Liver (tissue), 9 donors: ENCODE measurements around the gene PFKL. TPM values are rescaled to one million over a fixed set of nuclear protein-coding genes. Genes with fewer than 3 reads are reported as not detected.

Source experiments
- DNase-seq: peaks from one replicate; pipeline ENCODE4 v3.0.0-alpha.2; 2017; ENCODE audit warnings: low spot score
- H3K27ac ChIP-seq, 2 donors: one replicate each; pipeline ENCODE4 v1.7.0; 2013; ENCODE audit warnings: inconsistent platforms in 2 of 2, low read length in 2 of 2, control low read depth in 1 of 2, low read depth in 1 of 2, mild to moderate bottlenecking in 1 of 2
- H3K27me3 ChIP-seq, 4 donors: one replicate each; pipeline versions ENCODE4 v1.6.1 to v1.7.0; 2013; ENCODE audit warnings: low read length in 3 of 4, inconsistent platforms in 1 of 4, mild to moderate bottlenecking in 1 of 4, moderate library complexity in 1 of 4; ENCODE audit not compliant: control insufficient read depth in 4 of 4, insufficient read depth in 4 of 4
- H3K36me3 ChIP-seq, 4 donors: one replicate each; pipeline versions ENCODE4 v1.6.1 to v1.7.0; 2013; ENCODE audit warnings: low read length in 3 of 4, mild to moderate bottlenecking in 3 of 4, low read depth in 1 of 4, moderate library complexity in 1 of 4; ENCODE audit not compliant: control insufficient read depth in 4 of 4, insufficient read depth in 3 of 4
- H3K4me1 ChIP-seq, 4 donors: one replicate each; pipeline versions ENCODE4 v1.6.1 to v1.7.0; 2013; ENCODE audit warnings: low read length in 3 of 4, mild to moderate bottlenecking in 3 of 4, moderate library complexity in 1 of 4; ENCODE audit not compliant: control insufficient read depth in 4 of 4, insufficient read depth in 4 of 4
- H3K4me3 ChIP-seq, 3 donors: one replicate each; pipeline versions ENCODE4 v1.6.1 to v1.7.0; 2013; ENCODE audit warnings: low read length in 3 of 3, control low read depth in 1 of 3, low read depth in 1 of 3, mild to moderate bottlenecking in 1 of 3
- H3K9ac ChIP-seq, 2 donors: one replicate each; pipeline ENCODE4 v1.7.0; 2013; ENCODE audit warnings: low read length in 2 of 2, mild to moderate bottlenecking in 2 of 2, moderate library complexity in 2 of 2, control low read depth in 1 of 2, low read depth in 1 of 2
- H3K9me3 ChIP-seq, 4 donors: one replicate each; pipeline versions ENCODE4 v1.6.1 to v1.7.0; 2013; ENCODE audit warnings: low read length in 3 of 4; ENCODE audit not compliant: control insufficient read depth in 4 of 4
- NR2F2 ChIP-seq: IDR thresholded peaks from 2 replicates; pipeline ENCODE4 v1.6.1; 2016; ENCODE audit warnings: antibody characterized with exemption
- RAD21 ChIP-seq, 2 donors: IDR thresholded peaks; 2 replicates each; pipeline ENCODE4 v1.6.1; 2016; ENCODE audit warnings: antibody characterized with exemption in 2 of 2, mild to moderate bottlenecking in 2 of 2
- RXRA ChIP-seq, 2 donors: IDR thresholded peaks; 2 replicates each; pipeline ENCODE4 v1.6.1; 2017 to 2018; ENCODE audit warnings: antibody characterized with exemption in 2 of 2, mild to moderate bottlenecking in 1 of 2
- TAF1 ChIP-seq: conservative IDR thresholded peaks from 2 replicates; pipeline ENCODE4 v1.6.1; 2016; ENCODE audit warnings: antibody characterized with exemption, mild to moderate bottlenecking
- YY1 ChIP-seq: IDR thresholded peaks from 2 replicates; pipeline ENCODE4 v1.6.1; 2016; ENCODE audit warnings: antibody characterized with exemption, mild to moderate bottlenecking
- WGBS: extraction: QIAGEN DNeasy Blood & Tissue Kit; methylation state at CpG from one replicate; pipeline ENCODE4 v1.1.7; 2013; 5-methylcytosine and 5-hydroxymethylcytosine counted together
- polyA plus RNA-seq, 2 donors: library from polyadenylated mRNA; stranded (reverse) in 1 of 2; unstranded in 1 of 2; fragments of 200-250 nt in 1 of 2; fragments of >200 nt in 1 of 2; fragmentation: Nextera tagmentation in 1 of 2; extraction: Ambion mirVana in 1 of 2; gene quantifications; one replicate each; pipeline versions ENCODE4 v1.2.1 to v1.2.3, GENCODE V29; 2013 to 2015
- total RNA-seq, 2 donors: library from RNA; depleted of rRNA; stranded (reverse); fragments of >200 nt; gene quantifications; one replicate each; pipeline ENCODE4 v1.2.3, GENCODE V29; 2014
- TF ChIP-seq, protein P1 (sequence below): fragments of 150-350 bp; IDR thresholded peaks from 2 replicates; pipeline ENCODE4 v1.5.1; 2017; ENCODE audit warnings: improper control_type of control experiment, low read depth, low read length; ENCODE audit not compliant: missing input control
- TF ChIP-seq, protein P2 (sequence below): IDR thresholded peaks from 2 replicates; pipeline ENCODE4 v1.6.1; 2016; ENCODE audit warnings: antibody characterized with exemption
- TF ChIP-seq, protein P3 (sequence below): IDR thresholded peaks from 2 replicates; pipeline ENCODE4 v1.6.1; 2016; ENCODE audit warnings: antibody characterized with exemption, mild to moderate bottlenecking
- TF ChIP-seq, protein P4 (sequence below): IDR thresholded peaks from 2 replicates; pipeline ENCODE4 v1.6.1; 2016; ENCODE audit warnings: antibody characterized with exemption
- donor health status: healthy.
- donor health status: healthy.
- donor health status: healthy.
- donor health status: healthy.
- donor health status: healthy.

Gene PFKL
- total and polyA plus RNA-seq, 4 donors, result 48.1 to 98.4 (median 81.0) TPM

DNA sequence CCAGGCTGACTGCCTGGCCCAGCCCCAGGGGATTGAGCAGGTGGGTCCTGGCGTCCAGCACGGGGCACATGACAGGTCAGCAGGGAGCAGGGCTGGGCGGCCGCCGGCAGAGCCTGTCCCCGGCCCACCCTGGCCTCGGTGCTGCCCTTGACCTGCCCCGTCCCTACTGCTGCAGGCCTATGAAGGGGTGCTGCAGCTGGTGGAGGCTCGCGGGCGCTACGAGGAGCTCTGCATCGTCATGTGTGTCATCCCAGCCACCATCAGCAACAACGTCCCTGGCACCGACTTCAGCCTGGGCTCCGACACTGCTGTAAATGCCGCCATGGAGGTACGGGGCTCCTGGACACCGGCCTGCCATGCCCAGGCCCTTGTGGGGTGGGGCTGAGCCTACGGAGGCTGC, 23.7 kb downstream of the PFKL start (continued):
- TF ChIP-seq, protein P1, sequence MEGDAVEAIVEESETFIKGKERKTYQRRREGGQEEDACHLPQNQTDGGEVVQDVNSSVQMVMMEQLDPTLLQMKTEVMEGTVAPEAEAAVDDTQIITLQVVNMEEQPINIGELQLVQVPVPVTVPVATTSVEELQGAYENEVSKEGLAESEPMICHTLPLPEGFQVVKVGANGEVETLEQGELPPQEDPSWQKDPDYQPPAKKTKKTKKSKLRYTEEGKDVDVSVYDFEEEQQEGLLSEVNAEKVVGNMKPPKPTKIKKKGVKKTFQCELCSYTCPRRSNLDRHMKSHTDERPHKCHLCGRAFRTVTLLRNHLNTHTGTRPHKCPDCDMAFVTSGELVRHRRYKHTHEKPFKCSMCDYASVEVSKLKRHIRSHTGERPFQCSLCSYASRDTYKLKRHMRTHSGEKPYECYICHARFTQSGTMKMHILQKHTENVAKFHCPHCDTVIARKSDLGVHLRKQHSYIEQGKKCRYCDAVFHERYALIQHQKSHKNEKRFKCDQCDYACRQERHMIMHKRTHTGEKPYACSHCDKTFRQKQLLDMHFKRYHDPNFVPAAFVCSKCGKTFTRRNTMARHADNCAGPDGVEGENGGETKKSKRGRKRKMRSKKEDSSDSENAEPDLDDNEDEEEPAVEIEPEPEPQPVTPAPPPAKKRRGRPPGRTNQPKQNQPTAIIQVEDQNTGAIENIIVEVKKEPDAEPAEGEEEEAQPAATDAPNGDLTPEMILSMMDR, result no peak

DNA sequence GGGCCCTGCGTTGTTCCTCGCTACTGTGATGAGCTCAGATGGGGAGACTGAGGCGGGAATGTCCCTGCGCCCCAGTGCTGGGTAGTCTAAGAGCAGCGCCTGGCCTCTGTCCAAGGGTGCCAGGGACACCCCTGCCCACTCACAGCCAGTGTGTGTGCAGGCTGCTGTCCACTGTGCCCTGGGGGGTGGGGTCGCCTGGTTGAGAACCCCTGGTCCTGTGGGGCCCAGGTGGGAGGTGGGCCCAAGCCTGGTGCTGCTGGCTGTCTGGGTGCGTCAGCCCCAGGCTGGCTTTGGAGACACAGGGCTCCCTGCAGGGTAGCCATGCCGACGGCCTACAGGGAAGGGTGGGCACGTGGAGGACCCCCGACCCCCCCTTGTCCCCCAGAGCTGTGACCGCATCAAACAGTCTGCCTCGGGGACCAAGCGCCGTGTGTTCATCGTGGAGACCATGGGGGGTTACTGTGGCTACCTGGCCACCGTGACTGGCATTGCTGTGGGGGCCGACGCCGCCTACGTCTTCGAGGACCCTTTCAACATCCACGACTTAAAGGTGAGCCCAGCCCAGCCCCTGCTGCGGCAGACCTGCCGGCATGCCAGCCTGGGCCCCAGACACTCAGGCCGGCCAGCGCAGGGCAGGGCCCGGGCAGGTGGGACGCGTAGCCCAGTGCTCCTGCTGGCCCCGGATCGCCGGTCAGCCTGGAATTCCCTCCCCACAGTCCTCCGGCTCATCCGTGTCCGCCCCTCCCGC, 24.4 kb downstream of the PFKL start:
- DNase-seq, result no peak

More for the DNA sequence above, 24.4 kb downstream of the PFKL start:
- H3K9me3 ChIP-seq, result no peaks in the 10 kb centered on the region
- no peaks in the 10 kb centered on the region for H3K4me1 ChIP-seq
- TF ChIP-seq, protein P2, sequence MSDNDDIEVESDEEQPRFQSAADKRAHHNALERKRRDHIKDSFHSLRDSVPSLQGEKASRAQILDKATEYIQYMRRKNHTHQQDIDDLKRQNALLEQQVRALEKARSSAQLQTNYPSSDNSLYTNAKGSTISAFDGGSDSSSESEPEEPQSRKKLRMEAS, result no peak
- TF ChIP-seq YY1 (no peak), RXRA (IDR thresholded peaks at IDR 0.05) (no peak), TAF1 (no peak), NR2F2 (no peak), RAD21 (IDR thresholded peaks at IDR 0.05) (no peak)
- TF ChIP-seq, protein P1, result no peak
- TF ChIP-seq, protein P3, sequence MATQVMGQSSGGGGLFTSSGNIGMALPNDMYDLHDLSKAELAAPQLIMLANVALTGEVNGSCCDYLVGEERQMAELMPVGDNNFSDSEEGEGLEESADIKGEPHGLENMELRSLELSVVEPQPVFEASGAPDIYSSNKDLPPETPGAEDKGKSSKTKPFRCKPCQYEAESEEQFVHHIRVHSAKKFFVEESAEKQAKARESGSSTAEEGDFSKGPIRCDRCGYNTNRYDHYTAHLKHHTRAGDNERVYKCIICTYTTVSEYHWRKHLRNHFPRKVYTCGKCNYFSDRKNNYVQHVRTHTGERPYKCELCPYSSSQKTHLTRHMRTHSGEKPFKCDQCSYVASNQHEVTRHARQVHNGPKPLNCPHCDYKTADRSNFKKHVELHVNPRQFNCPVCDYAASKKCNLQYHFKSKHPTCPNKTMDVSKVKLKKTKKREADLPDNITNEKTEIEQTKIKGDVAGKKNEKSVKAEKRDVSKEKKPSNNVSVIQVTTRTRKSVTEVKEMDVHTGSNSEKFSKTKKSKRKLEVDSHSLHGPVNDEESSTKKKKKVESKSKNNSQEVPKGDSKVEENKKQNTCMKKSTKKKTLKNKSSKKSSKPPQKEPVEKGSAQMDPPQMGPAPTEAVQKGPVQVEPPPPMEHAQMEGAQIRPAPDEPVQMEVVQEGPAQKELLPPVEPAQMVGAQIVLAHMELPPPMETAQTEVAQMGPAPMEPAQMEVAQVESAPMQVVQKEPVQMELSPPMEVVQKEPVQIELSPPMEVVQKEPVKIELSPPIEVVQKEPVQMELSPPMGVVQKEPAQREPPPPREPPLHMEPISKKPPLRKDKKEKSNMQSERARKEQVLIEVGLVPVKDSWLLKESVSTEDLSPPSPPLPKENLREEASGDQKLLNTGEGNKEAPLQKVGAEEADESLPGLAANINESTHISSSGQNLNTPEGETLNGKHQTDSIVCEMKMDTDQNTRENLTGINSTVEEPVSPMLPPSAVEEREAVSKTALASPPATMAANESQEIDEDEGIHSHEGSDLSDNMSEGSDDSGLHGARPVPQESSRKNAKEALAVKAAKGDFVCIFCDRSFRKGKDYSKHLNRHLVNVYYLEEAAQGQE, result no peak
- TF ChIP-seq, protein P4, sequence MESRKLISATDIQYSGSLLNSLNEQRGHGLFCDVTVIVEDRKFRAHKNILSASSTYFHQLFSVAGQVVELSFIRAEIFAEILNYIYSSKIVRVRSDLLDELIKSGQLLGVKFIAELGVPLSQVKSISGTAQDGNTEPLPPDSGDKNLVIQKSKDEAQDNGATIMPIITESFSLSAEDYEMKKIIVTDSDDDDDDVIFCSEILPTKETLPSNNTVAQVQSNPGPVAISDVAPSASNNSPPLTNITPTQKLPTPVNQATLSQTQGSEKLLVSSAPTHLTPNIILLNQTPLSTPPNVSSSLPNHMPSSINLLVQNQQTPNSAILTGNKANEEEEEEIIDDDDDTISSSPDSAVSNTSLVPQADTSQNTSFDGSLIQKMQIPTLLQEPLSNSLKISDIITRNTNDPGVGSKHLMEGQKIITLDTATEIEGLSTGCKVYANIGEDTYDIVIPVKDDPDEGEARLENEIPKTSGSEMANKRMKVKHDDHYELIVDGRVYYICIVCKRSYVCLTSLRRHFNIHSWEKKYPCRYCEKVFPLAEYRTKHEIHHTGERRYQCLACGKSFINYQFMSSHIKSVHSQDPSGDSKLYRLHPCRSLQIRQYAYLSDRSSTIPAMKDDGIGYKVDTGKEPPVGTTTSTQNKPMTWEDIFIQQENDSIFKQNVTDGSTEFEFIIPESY, result no peak
- H3K27me3 ChIP-seq, result no peaks in the 10 kb centered on the region
- H3K9ac ChIP-seq, result no peak overlapping the region
- no peak overlapping the region for H3K27ac ChIP-seq
- no peak overlapping the region for H3K4me3 ChIP-seq
- H3K36me3 ChIP-seq, result peaks cover 2 to 57% (median 25%) of the 10 kb centered on the region in 4 donors
- 96% methylated on average over 37 of the region's 37 CpGs for WGBS
